NCI-H345 treated with DMSO at 0.1 percent for 48 hours (cell line): ENCODE measurements around the gene NDUFAF4.

ENCODE experiments used
- DNase-seq: peaks from one replicate; lab custom pipeline; 2025; ENCODE audit not compliant: unreplicated experiment; lab: John Stamatoyannopoulos, UW

NDUFAF4 gene

GRCh38 chr6:96897396-96898240 is at the start of gene NDUFAF4:
Gene NDUFAF4, minus strand, starts transcription at chr6:96897891. Its CDS starts 90 bp downstream, at chr6:96897801.
- DNase-seq = peak; percentile 96

GRCh38 chr6:96947055-96947454 is 49.4 kb upstream of the NDUFAF4 start:
- no peak for DNase-seq

- DNase-seq = no peak
These were observed 46.0 kb upstream of the NDUFAF4 start for GRCh38 chr6:96943555-96944215.

- DNase-seq = no peak
These were observed 45.0 kb upstream of the NDUFAF4 start for GRCh38 chr6:96942676-96943075.

- DNase-seq = no peak
These were observed 42.6 kb upstream of the NDUFAF4 start for GRCh38 chr6:96940322-96940721.

- DNase-seq = peak; percentile 15
These were observed 41.5 kb upstream of the NDUFAF4 start for GRCh38 chr6:96939007-96939805.

GRCh38 chr6:96934087-96934486 is 36.4 kb upstream of the NDUFAF4 start:
- no peak for DNase-seq

- no peak for DNase-seq
These were observed 33.5 kb upstream of the NDUFAF4 start for GRCh38 chr6:96931198-96931597.

GRCh38 chr6:96929741-96930140 is 32.0 kb upstream of the NDUFAF4 start:
- no peak for DNase-seq

- DNase-seq = no peak
These were observed 30.0 kb upstream of the NDUFAF4 start for GRCh38 chr6:96927660-96928059.

GRCh38 chr6:96926425-96926824 is 28.7 kb upstream of the NDUFAF4 start:
- no peak for DNase-seq

GRCh38 chr6:96925290-96925687 is 27.6 kb upstream of the NDUFAF4 start:
- DNase-seq = no peak

- no peak for DNase-seq
These were observed 26.3 kb upstream of the NDUFAF4 start for GRCh38 chr6:96923871-96924493.

GRCh38 chr6:96923400-96923799 is 25.7 kb upstream of the NDUFAF4 start:
- no peak for DNase-seq

- no peak for DNase-seq
These were observed 19.4 kb upstream of the NDUFAF4 start for GRCh38 chr6:96917098-96917497.

GRCh38 chr6:96913621-96914020 is 15.9 kb upstream of the NDUFAF4 start:
- no peak for DNase-seq

- no peak for DNase-seq
These were observed 14.1 kb upstream of the NDUFAF4 start for GRCh38 chr6:96911751-96912150.

- no peak for DNase-seq
These were observed 13.5 kb upstream of the NDUFAF4 start for GRCh38 chr6:96911171-96911570.

GRCh38 chr6:96909811-96910210 is 12.1 kb upstream of the NDUFAF4 start:
- DNase-seq = no peak

- no peak for DNase-seq
These were observed 9.8 kb upstream of the NDUFAF4 start for GRCh38 chr6:96907498-96907897.

- DNase-seq = no peak
These were observed 3.2 kb upstream of the NDUFAF4 start for GRCh38 chr6:96900873-96901272.
